HepG2 (cell line): ENCODE measurements around the gene TXNIP. TPM values are rescaled to one million over a fixed set of nuclear protein-coding genes. Genes with fewer than 3 reads are reported as not detected.

Experiments used
- ATAC-seq: fragments of 200-7000 bp; cut with Tn5 transposase; 3 replicates; pipeline ENCODE4 v1.9.1; 2020; ENCODE audit warnings: mild to moderate bottlenecking, moderate library complexity
- BruUV-seq: library from RNA; stranded (reverse); fragments of 400-500 nt; replicated peaks from 2 replicates; lab custom pipeline; 2021; lab: Mats Ljungman, UMichigan
- CTCF ChIA-PET: fragments of 300-600 bp; formaldehyde crosslinking; extraction: SDS; loops from one replicate; lab custom pipeline; 2021; ENCODE audit warnings: low total read pairs, inconsistent platforms, low intra/inter-chr PET ratio; lab: Yijun Ruan, JAX
- POLR2A ChIA-PET: fragments of 350-600 bp; sonication (Branson Sonifier 250); formaldehyde crosslinking; loops from one replicate; lab custom pipeline; 2020; ENCODE audit warnings: antibody characterized with exemption, inconsistent platforms; lab: Yijun Ruan, JAX
- DNase-seq: peaks from one replicate; pipeline ENCODE4 v3.0.0-alpha.2; 2015; ENCODE audit warnings: low spot score
- FAIRE-seq: peaks from 3 replicates; lab custom pipeline; 2011; peaks lifted over from hg19 to GRCh38; lab: Jason Lieb, UNC
- H2AFZ ChIP-seq: one replicate; pipeline ENCODE4 v1.6.1; 2011; ENCODE audit warnings: low read length, inconsistent platforms
- H3K27ac ChIP-seq: fragments of 300-600 bp; 3 replicates; pipeline ENCODE4 v1.8.0; 2011; ENCODE audit warnings: mixed run types, mild to moderate bottlenecking, mixed read lengths, low read length, inconsistent platforms; ENCODE audit not compliant: insufficient read depth; ENCODE audit errors: extremely low read length
- H3K27me3 ChIP-seq, 2 experiments: fragments of 200-600 bp in 1 of 2; 2 replicates in 1 of 2; 3 replicates in 1 of 2; pipeline versions ENCODE4 v1.6.0 to v1.8.0; 2011; ENCODE audit warnings: low read length in 2 of 2, mild to moderate bottlenecking in 2 of 2, moderate library complexity in 2 of 2, inconsistent platforms in 1 of 2; ENCODE audit not compliant: insufficient read depth in 2 of 2, control insufficient read depth in 1 of 2
- H3K36me3 ChIP-seq, 2 experiments: fragments of 200-600 bp in 1 of 2; replicated peaks in 1 of 2; 2 replicates in 1 of 2; 3 replicates in 1 of 2; pipeline versions ENCODE4 v1.5.1 to v1.8.0; 2011; ENCODE audit warnings: low read length in 2 of 2, inconsistent platforms in 1 of 2; ENCODE audit not compliant: insufficient read depth in 2 of 2, control insufficient read depth in 1 of 2
- H3K4me1 ChIP-seq: 2 replicates; pipeline ENCODE4 v1.5.1; 2012; ENCODE audit warnings: low read length, inconsistent platforms; ENCODE audit not compliant: insufficient read depth
- H3K4me2 ChIP-seq: 2 replicates; pipeline ENCODE4 v1.6.0; 2011; ENCODE audit warnings: low read depth, low read length, inconsistent platforms
- H3K4me3 ChIP-seq, 3 experiments: fragments of 200-600 bp in 1 of 3; sonication (generic), shearing (Covaris generic) in 1 of 3; replicated peaks in 1 of 3; 2 replicates each; pipeline ENCODE4 v1.5.1; 2011 to 2016; ENCODE audit warnings: low read length in 3 of 3, inconsistent platforms in 2 of 3, low read depth in 2 of 3, mild to moderate bottlenecking in 2 of 3, control low read depth in 1 of 3, mixed read lengths in 1 of 3; ENCODE audit not compliant: insufficient read depth in 1 of 3
- H3K79me2 ChIP-seq: one replicate; pipeline ENCODE4 v1.6.1; 2011; ENCODE audit warnings: low read length, inconsistent platforms; ENCODE audit not compliant: insufficient read depth
- H3K9ac ChIP-seq: 2 replicates; pipeline ENCODE4 v1.6.0; 2011; ENCODE audit warnings: mild to moderate bottlenecking, low read depth, low read length, inconsistent platforms; ENCODE audit not compliant: insufficient read depth
- H3K9me3 ChIP-seq: 2 replicates; pipeline ENCODE4 v1.5.1; 2012; ENCODE audit warnings: mild to moderate bottlenecking, low read length
- H4K20me1 ChIP-seq: 2 replicates; pipeline ENCODE4 v1.6.0; 2011; ENCODE audit warnings: inconsistent platforms, mild to moderate bottlenecking, low read length, moderate library complexity; ENCODE audit not compliant: insufficient read depth
- KDM4B ChIP-seq: sonication (generic); formaldehyde crosslinking; IDR thresholded peaks from 2 replicates; pipeline ENCODE4 v1.4.0; 2020; ENCODE audit warnings: missing genetic modification reagents
- MED1 ChIP-seq: sonication (generic); formaldehyde crosslinking; IDR thresholded peaks from 2 replicates; pipeline ENCODE4 v1.4.0; 2020; ENCODE audit warnings: missing genetic modification reagents
- RARA ChIP-seq: IDR thresholded peaks from 2 replicates; pipeline ENCODE4 v1.6.1; 2016; ENCODE audit warnings: missing genetic modification reagents, missing compliant biosample characterization
- RFXAP ChIP-seq: sonication (generic); formaldehyde crosslinking; IDR thresholded peaks from 2 replicates; pipeline ENCODE4 v1.4.0; 2020; ENCODE audit warnings: missing genetic modification reagents, borderline replicate concordance
- SIX4 ChIP-seq: sonication (generic); formaldehyde crosslinking; IDR thresholded peaks from 2 replicates; pipeline ENCODE4 v1.4.0; 2020; ENCODE audit warnings: missing genetic modification reagents
- TEF ChIP-seq: sonication (generic); formaldehyde crosslinking; IDR thresholded peaks from 2 replicates; pipeline ENCODE4 v1.5.0; 2020; ENCODE audit warnings: missing genetic modification reagents
- TFAP4 ChIP-seq: sonication (generic); IDR thresholded peaks from 2 replicates; pipeline ENCODE4 v1.6.1; 2016; ENCODE audit warnings: low read depth, borderline replicate concordance
- ZBED4 ChIP-seq: sonication (generic); formaldehyde crosslinking; IDR thresholded peaks from 2 replicates; pipeline ENCODE4 v1.4.0; 2020; ENCODE audit warnings: missing genetic modification reagents, borderline replicate concordance
- ZNF414 ChIP-seq: sonication (generic); formaldehyde crosslinking; IDR thresholded peaks from 2 replicates; pipeline ENCODE4 v1.5.0; 2020; ENCODE audit warnings: missing genetic modification reagents
- ZNF615 ChIP-seq: sonication (generic); formaldehyde crosslinking; IDR thresholded peaks from 2 replicates; pipeline ENCODE4 v1.5.0; 2020; ENCODE audit warnings: mild to moderate bottlenecking, missing genetic modification reagents, borderline replicate concordance
- ZNF687 ChIP-seq: sonication (generic); formaldehyde crosslinking; IDR thresholded peaks from 2 replicates; pipeline ENCODE4 v1.5.1; 2020; ENCODE audit warnings: mild to moderate bottlenecking, missing genetic modification reagents, moderate library complexity
- WGBS: methylation state at CpG from one replicate; pipeline ENCODE4 v1.1.6; 2017; ENCODE audit warnings: low lambda C conversion rate; 5-methylcytosine and 5-hydroxymethylcytosine counted together
- in situ Hi-C: cut with HindIII; loops from 2 replicates; pipeline ENCODE4 v1.10.0; 2017; ENCODE audit warnings: low pct_unique_long_range_greater_than_20kb; ENCODE audit not compliant: extremely low pct_ligation_motif_present
- intact Hi-C: fragments of 100-400 bp; cut with micrococcal nuclease; formaldehyde crosslinking; loops from one replicate; pipeline ENCODE4 v1.10.0; 2022; ENCODE audit not compliant: unreplicated experiment
- polyA plus RNA-seq, 8 experiments: library from polyadenylated mRNA; depleted of rRNA in 3 of 8; stranded (reverse) in 7 of 8; unstranded in 1 of 8; fragments of >200 nt; fragmentation: Illumina TruSeq in 4 of 8; extraction: Trizol in 4 of 8; gene quantifications; 2 replicates each; pipeline versions ENCODE4 v1.2.1 to v1.2.3, GENCODE V29; 2011 to 2016; ENCODE audit warnings: low read depth in 4 of 8, missing spikeins in 1 of 8, mixed read lengths in 1 of 8; ENCODE audit not compliant: insufficient read depth in 1 of 8
- total RNA-seq, 5 experiments: library from RNA; depleted of rRNA; stranded (reverse); fragments of >200 nt; fragmentation: Illumina TruSeq; extraction: Trizol; gene quantifications; 2 replicates each; pipeline ENCODE4 v1.2.3, GENCODE V29; 2016; ENCODE audit warnings: low read depth in 1 of 5

Gene TXNIP
- total and polyA plus RNA-seq, 2 of the 13 experiments (the other 11 are each of a cell fraction or from before 2014, with no cell fraction given), result 24.4 to 237 TPM

GRCh38 chr1:145978854-145979745, 17.3 kb downstream of the TXNIP start:
- in situ Hi-C loops (loop anchor here (5.0 kb wide), 1 partner anchor 33 kb away; no protein-coding TSS in a partner anchor), intact Hi-C loops (loop anchor here (5.0 kb wide), 1 partner anchor 87 kb away; no protein-coding TSS in a partner anchor)
- H3K4me2 ChIP-seq, result peak overlapping the region; percentile 40; the same call in 1 of the 2 replicates
- peak; percentile 50 for DNase-seq
- peak; percentile 53 for ATAC-seq
- H3K9ac ChIP-seq, result no peak overlapping the region
- H3K36me3 ChIP-seq, result no peaks in the 10 kb centered on the region
- no peak overlapping the region for H2AFZ ChIP-seq
- H3K27ac ChIP-seq, result no peak overlapping the region
- BruUV-seq, result no TSS peak
- no peaks in the 10 kb centered on the region for H3K79me2 ChIP-seq
- H3K4me1 ChIP-seq, result peaks cover 66% of the 10 kb centered on the region
- 59% methylated on average over 9 of the region's 9 CpGs for WGBS
- H3K4me3 ChIP-seq, result no peak overlapping the region
- peak; percentile 59 for FAIRE-seq
- H3K9me3 ChIP-seq, result no peaks in the 10 kb centered on the region
- no peaks in the 10 kb centered on the region for H4K20me1 ChIP-seq
- no peaks in the 10 kb centered on the region for H3K27me3 ChIP-seq
- ChIA-PET CTCF (interaction anchor here (1.3 to 4.4 kb wide), 3 partner anchors 28 to 87 kb away, joined by 4 to 60 read pairs (median 23); no protein-coding TSS in a partner anchor), POLR2A (interaction anchor here (0.6 to 2.9 kb wide), 5 partner anchors 14 to 72 kb away, joined by 3 to 9 read pairs (median 5); partner anchors contain the start of genes ANKRD34A, POLR3GL and RBM8A)
- TF ChIP-seq ZNF615 (CRISPR knock-in tag) (no peak), KDM4B (no peak), RARA (CRISPR knock-in tag) (peak; percentile 24; the same call in 1 of the 2 replicates), ZNF414 (CRISPR knock-in tag) (no peak), ZNF687 (CRISPR knock-in tag) (no peak), SIX4 (CRISPR knock-in tag) (peak; percentile 63), TFAP4 (peak; percentile 40; the same call in 1 of the 2 replicates), MED1 (0 out of 2 replicates have a peak, but pooled peaks have one; percentile 14), ZBED4 (no peak), RFXAP (CRISPR knock-in tag) (no peak), TEF (CRISPR knock-in tag) (no peak)
